DMS 273 treated with DMSO at 0.1 percent for 48 hours (cell line): Measurements from ENCODE around the gene CSPG4.
"Not testable (repeated sequence)": the region's sequence is repeated elsewhere in the genome, so short reads cannot be mapped to it uniquely, and the experiment has no call there.

Experiments
- DNase-seq: peaks from one replicate; lab custom pipeline; 2025; lab: John Stamatoyannopoulos, UW

CSPG4 gene

GRCh38 chr15:75704618-75705017 is 8.0 kb downstream of the CSPG4 start:
- DNase-seq, result no peak

- DNase-seq, result no peak
Measured at GRCh38 chr15:75704263-75704615, 8.4 kb downstream of the CSPG4 start.

- not testable (repeated sequence) for DNase-seq
Measured at GRCh38 chr15:75703440-75704262, 9.0 kb downstream of the CSPG4 start.

- DNase-seq, result no peak
Measured at GRCh38 chr15:75702436-75702835, 10.2 kb downstream of the CSPG4 start.

GRCh38 chr15:75701071-75702003 is 11.3 kb downstream of the CSPG4 start:
- not testable (repeated sequence) for DNase-seq

GRCh38 chr15:75699961-75700874 is 12.4 kb downstream of the CSPG4 start:
- peak; percentile 42 for DNase-seq

GRCh38 chr15:75699517-75699916 is 13.1 kb downstream of the CSPG4 start:
- not testable (repeated sequence) for DNase-seq

GRCh38 chr15:75697974-75698747 is 14.5 kb downstream of the CSPG4 start:
- not testable (repeated sequence) for DNase-seq

GRCh38 chr15:75697523-75697922 is 15.1 kb downstream of the CSPG4 start:
- DNase-seq, result no peak

- DNase-seq, result no peak
Measured at GRCh38 chr15:75696854-75697259, 15.8 kb downstream of the CSPG4 start.

GRCh38 chr15:75696311-75696720 is 16.3 kb downstream of the CSPG4 start:
- no peak for DNase-seq

GRCh38 chr15:75695634-75696310 is 16.9 kb downstream of the CSPG4 start:
- no peak for DNase-seq

- DNase-seq, result no peak
Measured at GRCh38 chr15:75695220-75695619, 17.4 kb downstream of the CSPG4 start.

- DNase-seq, result peak; percentile 94
Measured at GRCh38 chr15:75694241-75695182, 18.1 kb downstream of the CSPG4 start.

GRCh38 chr15:75693501-75694240 is 19.0 kb downstream of the CSPG4 start:
- peak; percentile 74 for DNase-seq

GRCh38 chr15:75693028-75693427 is 19.6 kb downstream of the CSPG4 start:
- not testable (repeated sequence) for DNase-seq

GRCh38 chr15:75692311-75692710 is 20.3 kb downstream of the CSPG4 start:
- not testable (repeated sequence) for DNase-seq

- DNase-seq, result not testable (repeated sequence)
Measured at GRCh38 chr15:75689429-75689828, 23.2 kb downstream of the CSPG4 start.
